ENCODE data around the gene PRKN.

- TF ChIP-seq POLR2A (IDR thresholded peaks at IDR 0.05) (no peak), CTCF (IDR thresholded peaks at IDR 0.05 in 8 of 11, conservative IDR thresholded peaks at IDR 0.05 in 3 of 11) (no peak)
Measured at GRCh38 chr6:161949531-161949930, 778.0 kb downstream of the PRKN start.
